ENCODE data around the gene IPO4.
A peak's percentile ranks its signal among the peaks of the same experiment; 100 is the strongest.
"Not testable (repeated sequence)": the region's sequence is repeated elsewhere in the genome, so short reads cannot be mapped to it uniquely, and the experiment has no call there.

Gene IPO4

DNA sequence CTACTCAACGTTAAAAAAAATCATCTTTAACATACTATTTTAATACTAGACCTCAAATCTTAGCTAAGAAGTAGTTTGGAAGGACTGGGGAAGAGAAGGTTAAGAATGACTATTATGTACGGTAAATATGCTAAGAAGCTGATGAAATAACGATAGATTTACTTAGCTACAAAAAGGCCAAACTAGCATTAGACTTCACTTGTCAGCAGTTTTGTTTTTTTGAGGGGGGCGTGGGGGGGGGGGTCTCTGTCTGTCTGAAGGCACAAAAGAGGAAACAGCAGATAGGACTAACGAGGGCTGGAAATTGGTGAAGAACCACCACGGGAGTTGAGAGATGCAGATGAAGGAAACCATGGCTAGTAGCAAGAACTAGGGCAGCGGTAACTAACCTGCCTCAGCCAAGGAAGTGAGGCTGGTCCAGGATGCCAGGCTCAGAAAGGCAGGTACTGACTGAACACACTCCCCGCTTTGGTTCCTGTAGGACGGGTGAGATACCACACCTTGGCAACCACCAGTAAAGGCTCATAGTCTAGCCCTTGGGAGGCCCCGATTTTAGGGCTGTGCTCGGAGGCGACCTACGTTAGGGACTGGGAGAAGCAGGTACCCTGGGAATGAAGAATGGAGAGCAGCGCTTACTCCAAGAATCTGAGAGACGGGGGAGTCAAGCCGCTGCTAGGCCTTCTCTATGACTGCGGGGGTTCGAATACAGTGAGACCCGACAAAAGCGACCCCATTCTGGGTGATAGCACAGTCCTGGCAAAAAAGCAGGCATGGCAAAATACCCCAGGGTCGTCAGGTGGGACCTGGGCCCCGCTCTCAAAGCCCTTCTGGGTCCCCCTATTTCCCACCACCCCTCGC, 42.9 kb upstream of the IPO4 start:
- Histone ChIP-seq H3K4me1 (ENCODE audit: control insufficient read depth, low read depth, low read length) (peaks cover 2% of the 10 kb centered on the region), H3K4ac (ENCODE audit: low read depth, low read length) (peak overlapping the region; percentile 20), H3K4me3 (ENCODE audit: low read length) (peak overlapping the region; percentile 99), H2BK120ac (ENCODE audit: low read depth, low read length) (no peak overlapping the region), H3K36me3 (ENCODE audit: control insufficient read depth, insufficient read depth, low read length) (no peaks in the 10 kb centered on the region), H3K79me2 (ENCODE audit: control insufficient read depth, insufficient read depth, low read length) (peaks cover 22% of the 10 kb centered on the region), H3K56ac (ENCODE audit: low read length) (peak overlapping the region; percentile 97), H3K79me1 (ENCODE audit: low read length) (peaks cover 9% of the 10 kb centered on the region), H3K18ac (ENCODE audit: low read length) (peak overlapping the region; percentile 22), H3K27me3 (ENCODE audit: insufficient read depth, low read length, poor library complexity) (no peaks in the 10 kb centered on the region), H3K27ac (ENCODE audit: low read depth, low read length) (no peak overlapping the region), H4K5ac (ENCODE audit: low read length) (no peak overlapping the region), H2BK5ac (ENCODE audit: low read length) (no peak overlapping the region), H2AK5ac (ENCODE audit: low read length) (no peak overlapping the region), H3K4me2 (ENCODE audit: low read length) (peak overlapping the region; percentile 98), H3K23ac (ENCODE audit: low read length) (peak overlapping the region; percentile 9), H2BK15ac (replicated peaks; ENCODE audit: low read depth) (no peak overlapping the region), H3K9ac (ENCODE audit: low read length) (peak overlapping the region; percentile 95), H4K8ac (ENCODE audit: low read depth, low read length) (peak overlapping the region; percentile 16)
- no peak for DNase-seq
- WGBS (ENCODE audit: extremely low coverage, insufficient coverage, low lambda C conversion rate) = 100% methylated on average over 1 of the region's 23 CpGs

DNA sequence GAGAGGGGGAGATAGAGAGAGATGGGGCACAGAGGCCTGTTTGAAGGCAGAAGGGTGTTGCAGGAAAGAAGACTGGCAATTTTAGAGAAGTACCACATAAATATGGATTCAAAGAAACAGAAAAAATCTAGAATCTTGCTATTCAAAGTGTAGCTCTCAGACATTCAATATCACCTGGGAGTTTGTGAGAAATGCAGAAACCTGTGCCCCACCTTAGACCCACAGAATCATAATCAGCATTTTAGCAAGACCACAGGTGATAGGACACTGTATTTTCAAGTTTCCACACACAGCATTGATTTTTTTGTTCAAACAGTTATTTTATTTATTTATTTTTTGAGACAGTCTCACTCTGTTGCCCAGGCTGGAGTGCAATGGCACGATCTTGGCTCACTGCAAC, 40.3 kb upstream of the IPO4 start:
- Histone ChIP-seq H3K9ac (ENCODE audit: low read length) (no peak overlapping the region), H3K23ac (ENCODE audit: low read length) (no peak overlapping the region), H3K56ac (ENCODE audit: low read length) (no peak overlapping the region), H2BK15ac (replicated peaks; ENCODE audit: low read depth) (no peak overlapping the region), H2AK5ac (ENCODE audit: low read length) (no peak overlapping the region), H4K5ac (ENCODE audit: low read length) (no peak overlapping the region), H3K79me1 (ENCODE audit: low read length) (peaks cover 9% of the 10 kb centered on the region), H3K18ac (ENCODE audit: low read length) (no peak overlapping the region), H4K8ac (ENCODE audit: low read depth, low read length) (no peak overlapping the region), H3K4me1 (ENCODE audit: control insufficient read depth, low read depth, low read length) (peaks cover 2% of the 10 kb centered on the region), H3K79me2 (ENCODE audit: control insufficient read depth, insufficient read depth, low read length) (peaks cover 24% of the 10 kb centered on the region), H3K27me3 (ENCODE audit: insufficient read depth, low read length, poor library complexity) (no peaks in the 10 kb centered on the region), H3K36me3 (ENCODE audit: control insufficient read depth, insufficient read depth, low read length) (no peaks in the 10 kb centered on the region), H3K4me2 (ENCODE audit: low read length) (no peak overlapping the region), H2BK5ac (ENCODE audit: low read length) (no peak overlapping the region), H3K4me3 (ENCODE audit: low read length) (no peak overlapping the region), H3K27ac (ENCODE audit: low read depth, low read length) (no peak overlapping the region), H2BK120ac (ENCODE audit: low read depth, low read length) (no peak overlapping the region), H3K4ac (ENCODE audit: low read depth, low read length) (no peak overlapping the region)
- WGBS (ENCODE audit: extremely low coverage, insufficient coverage, low lambda C conversion rate) = no CpG with 5 or more reads among the region's 1 CpG
- no peak for DNase-seq

DNA sequence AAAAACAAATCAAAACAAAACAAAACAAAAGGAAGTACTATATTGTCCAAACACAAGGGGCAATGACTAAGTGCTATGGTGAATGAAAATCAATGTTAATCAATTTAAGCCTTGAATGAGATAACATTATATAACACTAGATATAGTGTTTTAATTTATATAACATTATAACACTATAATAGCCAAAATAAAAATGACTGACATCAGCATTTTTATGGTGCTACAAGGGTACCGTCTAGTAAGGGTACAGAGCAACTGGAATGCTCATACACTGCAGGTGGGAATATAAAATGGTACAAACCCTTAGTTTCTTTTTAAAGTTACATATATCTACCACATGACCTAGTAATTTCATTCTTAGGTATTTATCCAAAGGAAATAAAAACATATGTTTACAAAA, 37.9 kb upstream of the IPO4 start:
- no CpG with 5 or more reads among the region's 1 CpG for WGBS (ENCODE audit: extremely low coverage, insufficient coverage, low lambda C conversion rate)
- Histone ChIP-seq H2AK5ac (ENCODE audit: low read length) (no peak overlapping the region), H3K79me1 (ENCODE audit: low read length) (peaks cover 3% of the 10 kb centered on the region), H3K56ac (ENCODE audit: low read length) (no peak overlapping the region), H3K4me3 (ENCODE audit: low read length) (no peak overlapping the region), H3K4me1 (ENCODE audit: control insufficient read depth, low read depth, low read length) (no peaks in the 10 kb centered on the region), H3K9ac (ENCODE audit: low read length) (no peak overlapping the region), H3K18ac (ENCODE audit: low read length) (no peak overlapping the region), H4K8ac (ENCODE audit: low read depth, low read length) (no peak overlapping the region), H2BK120ac (ENCODE audit: low read depth, low read length) (no peak overlapping the region), H3K27me3 (ENCODE audit: insufficient read depth, low read length, poor library complexity) (no peaks in the 10 kb centered on the region), H3K4me2 (ENCODE audit: low read length) (no peak overlapping the region), H3K23ac (ENCODE audit: low read length) (no peak overlapping the region), H2BK15ac (replicated peaks; ENCODE audit: low read depth) (no peak overlapping the region), H3K36me3 (ENCODE audit: control insufficient read depth, insufficient read depth, low read length) (no peaks in the 10 kb centered on the region), H3K27ac (ENCODE audit: low read depth, low read length) (no peak overlapping the region), H4K5ac (ENCODE audit: low read length) (no peak overlapping the region), H3K79me2 (ENCODE audit: control insufficient read depth, insufficient read depth, low read length) (peaks cover 22% of the 10 kb centered on the region), H3K4ac (ENCODE audit: low read depth, low read length) (no peak overlapping the region), H2BK5ac (ENCODE audit: low read length) (no peak overlapping the region)
- no peak for DNase-seq

DNA sequence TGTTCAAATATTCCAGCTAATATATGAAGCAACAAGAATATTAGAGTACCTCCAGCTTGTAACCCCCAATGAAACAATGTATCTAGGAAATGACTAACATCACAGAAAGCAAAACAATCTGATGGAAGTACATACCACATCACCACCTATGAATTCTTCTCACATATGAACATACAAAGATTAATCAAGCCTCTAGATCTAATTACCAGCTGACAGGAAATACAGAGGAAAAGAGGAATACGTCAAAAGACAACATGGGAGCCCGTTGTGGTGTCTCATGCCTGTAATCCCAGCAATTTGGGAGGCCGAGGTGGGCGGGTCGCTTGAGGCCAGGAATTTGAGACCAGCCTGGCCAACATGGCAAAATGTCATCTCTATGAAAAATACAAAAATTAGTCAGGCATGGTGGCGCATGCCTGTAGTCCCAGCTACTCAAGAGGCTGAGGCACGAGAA, 36.0 kb upstream of the IPO4 start:
- Histone ChIP-seq H3K9ac (ENCODE audit: low read length) (no peak overlapping the region), H3K18ac (ENCODE audit: low read length) (no peak overlapping the region), H2BK15ac (replicated peaks; ENCODE audit: low read depth) (no peak overlapping the region), H3K36me3 (ENCODE audit: control insufficient read depth, insufficient read depth, low read length) (no peaks in the 10 kb centered on the region), H3K79me2 (ENCODE audit: control insufficient read depth, insufficient read depth, low read length) (peaks cover 16% of the 10 kb centered on the region), H2AK5ac (ENCODE audit: low read length) (no peak overlapping the region), H3K23ac (ENCODE audit: low read length) (no peak overlapping the region), H4K5ac (ENCODE audit: low read length) (no peak overlapping the region), H3K27ac (ENCODE audit: low read depth, low read length) (no peak overlapping the region), H3K4me2 (ENCODE audit: low read length) (no peak overlapping the region), H3K79me1 (ENCODE audit: low read length) (no peaks in the 10 kb centered on the region), H2BK120ac (ENCODE audit: low read depth, low read length) (no peak overlapping the region), H4K8ac (ENCODE audit: low read depth, low read length) (no peak overlapping the region), H3K4me1 (ENCODE audit: control insufficient read depth, low read depth, low read length) (no peaks in the 10 kb centered on the region), H3K4me3 (ENCODE audit: low read length) (no peak overlapping the region), H3K4ac (ENCODE audit: low read depth, low read length) (no peak overlapping the region), H3K27me3 (ENCODE audit: insufficient read depth, low read length, poor library complexity) (no peaks in the 10 kb centered on the region), H2BK5ac (ENCODE audit: low read length) (no peak overlapping the region), H3K56ac (ENCODE audit: low read length) (no peak overlapping the region)
- WGBS (ENCODE audit: extremely low coverage, insufficient coverage, low lambda C conversion rate) = no CpG with 5 or more reads among the region's 7 CpGs
- DNase-seq = no peak

DNA sequence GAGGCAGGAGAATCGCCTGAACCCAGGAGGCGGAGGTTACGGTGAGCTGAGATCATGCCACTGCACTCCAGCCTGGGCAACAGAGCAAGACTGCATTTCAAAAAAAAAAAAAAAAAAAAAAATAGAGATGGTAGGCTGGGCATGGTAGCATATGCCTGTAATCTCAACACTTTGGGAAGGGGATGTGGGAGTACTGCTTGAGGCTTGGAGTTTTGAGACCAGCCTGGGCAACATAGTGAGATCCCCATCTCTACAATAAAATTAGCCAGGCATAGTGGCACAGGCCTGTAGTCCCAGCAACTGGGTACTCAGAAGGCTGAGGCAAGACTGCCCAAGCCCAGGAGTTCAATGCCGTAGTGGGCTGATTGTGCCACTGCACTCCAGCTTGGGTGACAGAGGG, 34.4 kb upstream of the IPO4 start:
- H3K23ac ChIP-seq (ENCODE audit: low read length); H3K27ac ChIP-seq (ENCODE audit: low read depth, low read length); H3K18ac ChIP-seq (ENCODE audit: low read length); H3K79me1 ChIP-seq (ENCODE audit: low read length); H3K27me3 ChIP-seq (ENCODE audit: insufficient read depth, low read length, poor library complexity); H2AK5ac ChIP-seq (ENCODE audit: low read length); DNase-seq; H2BK120ac ChIP-seq (ENCODE audit: low read depth, low read length); H3K4me2 ChIP-seq (ENCODE audit: low read length); H3K56ac ChIP-seq (ENCODE audit: low read length); H3K9ac ChIP-seq (ENCODE audit: low read length); H3K4me3 ChIP-seq (ENCODE audit: low read length); H4K8ac ChIP-seq (ENCODE audit: low read depth, low read length); H3K4ac ChIP-seq (ENCODE audit: low read depth, low read length); H3K79me2 ChIP-seq (ENCODE audit: control insufficient read depth, insufficient read depth, low read length); H4K5ac ChIP-seq (ENCODE audit: low read length); H2BK15ac ChIP-seq (replicated peaks; ENCODE audit: low read depth); H3K36me3 ChIP-seq (ENCODE audit: control insufficient read depth, insufficient read depth, low read length); H3K4me1 ChIP-seq (ENCODE audit: control insufficient read depth, low read depth, low read length); H2BK5ac ChIP-seq (ENCODE audit: low read length): not testable (repeated sequence)
- WGBS (ENCODE audit: extremely low coverage, insufficient coverage, low lambda C conversion rate) = no CpG with 5 or more reads among the region's 4 CpGs

DNA sequence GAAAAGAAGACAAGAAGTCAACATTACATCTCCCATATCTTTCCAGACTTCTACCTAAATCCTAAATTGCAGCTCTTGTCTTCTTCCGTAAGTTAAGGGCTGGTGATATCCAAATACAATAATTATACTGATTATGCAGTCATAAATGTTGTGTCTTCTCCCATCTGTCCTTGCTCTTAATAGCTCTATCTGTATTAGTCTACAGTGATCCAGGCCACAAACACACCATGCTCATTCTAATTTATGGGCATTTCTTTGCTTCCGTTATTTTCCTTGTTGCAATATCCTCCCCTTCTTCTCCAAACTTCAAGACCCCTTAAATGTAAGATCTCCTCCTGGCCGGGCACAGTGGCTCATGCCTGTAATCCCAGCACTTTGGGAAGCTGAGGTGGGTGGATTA, 30.9 kb upstream of the IPO4 start:
- Histone ChIP-seq H3K4ac (ENCODE audit: low read depth, low read length) (no peak overlapping the region), H3K4me2 (ENCODE audit: low read length) (no peak overlapping the region), H3K79me1 (ENCODE audit: low read length) (no peaks in the 10 kb centered on the region), H3K4me1 (ENCODE audit: control insufficient read depth, low read depth, low read length) (no peaks in the 10 kb centered on the region), H2BK5ac (ENCODE audit: low read length) (no peak overlapping the region), H3K27me3 (ENCODE audit: insufficient read depth, low read length, poor library complexity) (no peaks in the 10 kb centered on the region), H3K9ac (ENCODE audit: low read length) (no peak overlapping the region), H4K8ac (ENCODE audit: low read depth, low read length) (no peak overlapping the region), H3K18ac (ENCODE audit: low read length) (no peak overlapping the region), H3K23ac (ENCODE audit: low read length) (no peak overlapping the region), H3K36me3 (ENCODE audit: control insufficient read depth, insufficient read depth, low read length) (no peaks in the 10 kb centered on the region), H2BK15ac (replicated peaks; ENCODE audit: low read depth) (no peak overlapping the region), H3K27ac (ENCODE audit: low read depth, low read length) (no peak overlapping the region), H3K4me3 (ENCODE audit: low read length) (no peak overlapping the region), H2BK120ac (ENCODE audit: low read depth, low read length) (no peak overlapping the region), H4K5ac (ENCODE audit: low read length) (no peak overlapping the region), H2AK5ac (ENCODE audit: low read length) (no peak overlapping the region), H3K79me2 (ENCODE audit: control insufficient read depth, insufficient read depth, low read length) (peaks cover 3% of the 10 kb centered on the region), H3K56ac (ENCODE audit: low read length) (no peak overlapping the region)
- DNase-seq = no peak
- no CpG with 5 or more reads among the region's 3 CpGs for WGBS (ENCODE audit: extremely low coverage, insufficient coverage, low lambda C conversion rate)
